CD4-positive, alpha-beta T cell treated with Interleukin-21 for 1 hour (primary cell): ENCODE results near the gene EYS.
"Not testable (repeated sequence)": the region's sequence is repeated elsewhere in the genome, so short reads cannot be mapped to it uniquely, and the experiment has no call there.

Source experiments
- DNase-seq: peaks from one replicate; pipeline ENCODE4 v3.0.0-alpha.2; 2020

EYS gene

GRCh38 chr6:65071480-65071879, 635.5 kb downstream of the EYS start:
- DNase-seq = no peak

DNA sequence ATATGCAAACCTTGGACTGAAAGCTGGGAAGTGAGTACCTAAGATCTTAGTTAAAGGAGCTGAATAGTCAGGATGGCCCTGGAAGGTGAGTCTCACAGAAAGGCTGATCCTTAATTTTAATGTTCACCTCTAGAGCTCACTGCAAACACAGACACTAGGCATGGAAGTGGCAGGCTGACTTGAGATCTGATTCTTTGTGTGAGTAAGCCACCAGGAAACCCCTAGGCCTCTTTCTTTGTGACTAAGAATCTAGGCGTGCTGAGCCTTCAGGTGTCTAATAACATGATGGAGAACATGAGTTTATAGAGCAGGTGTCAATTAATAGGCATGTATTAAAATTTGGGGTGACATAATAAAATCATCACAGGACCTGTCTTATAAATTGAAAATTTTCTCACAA, 642.2 kb downstream of the EYS start:
- no peak for DNase-seq

DNA sequence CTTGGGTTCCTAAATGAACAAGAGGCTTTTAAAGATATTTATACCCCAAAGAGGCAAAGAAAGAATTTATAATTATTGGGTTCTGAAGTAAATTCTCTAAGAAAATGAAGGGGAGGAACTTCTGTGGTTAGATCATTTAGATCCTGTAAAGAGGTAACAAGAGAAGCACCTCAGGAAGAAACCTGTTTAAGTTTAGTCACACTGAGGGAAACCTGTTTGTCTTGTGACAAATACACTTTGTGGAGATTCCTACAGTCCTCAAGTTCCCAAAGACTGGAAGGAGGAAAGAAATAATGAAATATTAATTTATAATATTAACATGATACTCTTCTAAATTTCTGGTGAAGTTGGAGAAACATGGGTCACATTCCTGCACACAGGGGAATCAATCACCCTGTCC, 647.5 kb downstream of the EYS start:
- DNase-seq = no peak

GRCh38 chr6:65055545-65055944, 651.5 kb downstream of the EYS start:
- no peak for DNase-seq

DNA sequence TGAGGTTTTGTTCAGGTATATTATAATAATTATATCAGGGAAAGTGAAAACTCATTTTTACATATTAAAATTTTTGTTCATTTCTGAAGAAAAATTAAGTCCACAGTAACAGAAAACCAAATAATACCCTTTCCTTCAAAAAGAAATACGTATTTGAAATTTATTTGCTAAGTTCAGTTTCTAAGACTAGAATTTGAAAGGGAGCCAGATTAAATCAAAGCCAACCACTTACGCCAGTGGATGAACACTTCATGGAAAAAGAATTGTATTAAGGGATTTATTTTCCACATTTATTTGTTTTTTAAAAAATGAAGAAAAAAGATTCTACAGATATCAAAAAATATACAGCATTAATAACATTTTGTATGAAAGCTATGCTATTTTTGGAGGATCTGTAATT, 654.4 kb downstream of the EYS start:
- no peak for DNase-seq

- DNase-seq = no peak
These were observed 661.2 kb downstream of the EYS start for GRCh38 chr6:65045801-65046200.

DNA sequence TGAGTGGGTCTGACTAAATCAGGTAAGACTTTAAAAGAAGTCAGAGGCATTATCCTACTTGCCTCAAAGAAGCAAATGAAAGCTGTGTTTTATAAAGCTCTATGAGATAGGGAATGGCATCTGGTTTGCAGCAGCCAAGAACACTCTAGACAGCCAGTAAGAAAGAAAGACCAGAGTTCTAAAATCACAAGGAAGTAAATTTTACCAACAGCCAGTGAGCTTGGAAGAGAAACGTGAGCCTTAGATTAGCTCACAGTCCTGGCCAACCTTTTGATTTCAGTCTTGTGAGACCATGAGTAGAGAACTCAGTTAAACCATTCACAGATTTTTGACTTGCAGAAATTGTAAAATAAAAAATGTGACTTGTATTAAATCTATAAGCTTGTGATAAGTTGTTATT, 693.0 kb downstream of the EYS start:
- no peak for DNase-seq

DNA sequence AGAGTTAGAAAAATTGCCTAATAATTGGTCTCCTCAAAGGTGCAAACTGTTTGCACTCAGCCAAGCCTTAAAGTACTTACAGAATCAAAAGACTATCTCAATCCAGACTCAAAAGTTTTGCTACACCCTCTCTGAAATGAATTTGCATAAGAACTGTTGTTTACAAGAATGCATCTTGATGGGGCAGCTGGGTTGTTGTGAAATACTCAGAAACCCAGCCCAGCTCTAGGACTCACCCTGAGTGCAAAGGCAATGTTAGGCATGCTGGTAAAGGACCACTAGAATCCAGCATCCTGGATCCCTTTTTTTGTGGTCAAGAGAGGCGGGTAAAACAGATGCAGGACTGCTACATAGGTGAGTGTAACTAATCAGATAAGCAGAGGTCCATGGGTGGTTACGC, 700.2 kb downstream of the EYS start:
- DNase-seq = no peak

- no peak for DNase-seq
These were observed 702.7 kb downstream of the EYS start for GRCh38 chr6:65004283-65004682.

GRCh38 chr6:65002882-65003281, 704.1 kb downstream of the EYS start:
- not testable (repeated sequence) for DNase-seq

DNA sequence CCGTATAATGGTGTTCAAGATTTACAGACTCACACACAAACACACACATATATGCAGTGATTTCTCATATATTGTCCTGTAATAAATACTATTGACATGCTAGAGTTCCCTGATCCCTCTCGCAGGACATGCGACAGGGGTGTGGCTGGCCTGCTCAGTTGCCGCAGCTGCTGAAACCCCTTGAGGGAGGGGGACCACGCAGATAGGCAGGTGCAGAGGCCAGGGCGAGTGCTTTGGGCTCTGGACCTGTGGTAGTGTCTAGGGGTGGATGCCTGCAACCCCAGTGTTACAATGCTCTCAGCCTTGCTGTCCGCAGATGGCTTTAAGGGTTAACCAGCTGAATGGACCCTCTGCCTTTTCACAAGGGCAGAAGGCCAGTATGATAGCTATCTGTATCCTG, 706.2 kb downstream of the EYS start:
- no peak for DNase-seq

DNA sequence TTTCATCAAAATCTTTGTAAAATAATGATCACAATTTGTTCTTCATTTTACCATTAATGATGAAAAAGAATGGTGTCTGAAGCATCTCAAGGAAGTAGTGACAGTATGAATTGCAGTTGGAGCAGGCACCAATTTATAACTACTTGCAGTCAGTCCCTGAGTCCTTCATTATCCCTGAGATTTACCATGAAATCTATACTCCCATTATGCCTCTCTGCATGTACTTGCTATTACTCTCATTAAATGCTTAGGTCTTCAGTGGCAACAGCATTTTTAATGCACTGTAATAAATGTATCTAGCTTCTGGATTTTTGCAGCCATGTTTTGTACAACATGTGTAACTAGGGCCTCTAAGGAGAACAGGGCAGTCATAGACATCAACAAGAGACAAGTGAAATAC, 708.8 kb downstream of the EYS start:
- no peak for DNase-seq

GRCh38 chr6:64996301-64996700, 710.7 kb downstream of the EYS start:
- no peak for DNase-seq

- no peak for DNase-seq
These were observed 716.2 kb downstream of the EYS start for GRCh38 chr6:64990652-64991304.

- DNase-seq = no peak
These were observed 718.9 kb downstream of the EYS start for GRCh38 chr6:64988148-64988547.

- DNase-seq = no peak
These were observed 720.0 kb downstream of the EYS start for GRCh38 chr6:64987066-64987465.

DNA sequence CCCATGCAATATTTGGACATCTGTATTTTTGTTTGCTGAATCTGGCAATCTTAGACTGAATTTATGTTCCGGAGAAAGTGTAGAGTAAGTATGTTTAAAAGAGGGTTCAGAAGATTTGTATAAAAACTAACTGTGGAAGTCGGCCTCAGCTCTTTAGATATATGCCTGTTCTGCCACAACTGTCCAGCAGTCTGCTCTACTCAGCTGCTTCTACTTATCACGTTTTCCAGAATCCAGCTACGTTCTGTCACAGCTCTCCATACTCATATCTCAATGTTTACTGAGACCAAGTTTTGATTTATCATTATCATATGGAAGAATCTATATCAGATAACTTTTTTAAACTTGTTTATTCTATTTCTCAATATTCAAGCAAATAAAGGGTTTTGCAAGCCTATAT, 721.3 kb downstream of the EYS start:
- DNase-seq = no peak

DNA sequence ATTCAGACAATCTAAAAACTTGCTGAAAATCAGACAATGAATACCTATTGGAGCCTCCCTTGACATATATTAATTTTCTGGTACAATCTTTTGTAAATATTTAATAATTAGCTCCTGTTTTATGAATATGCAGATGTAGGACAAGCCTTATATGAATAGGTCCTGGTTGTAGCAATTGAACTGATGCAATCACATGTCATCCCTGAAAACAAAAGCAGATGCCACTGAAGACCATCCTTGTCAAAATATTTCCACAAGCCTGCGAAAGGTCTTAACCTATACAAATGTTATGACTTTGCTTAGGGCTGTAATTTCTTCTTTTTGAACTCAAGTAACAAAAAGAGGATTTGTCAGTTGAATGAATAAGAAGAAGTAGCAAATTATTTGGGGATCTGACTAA, 722.1 kb downstream of the EYS start:
- DNase-seq = no peak

GRCh38 chr6:64983089-64983488, 723.9 kb downstream of the EYS start:
- DNase-seq = no peak

DNA sequence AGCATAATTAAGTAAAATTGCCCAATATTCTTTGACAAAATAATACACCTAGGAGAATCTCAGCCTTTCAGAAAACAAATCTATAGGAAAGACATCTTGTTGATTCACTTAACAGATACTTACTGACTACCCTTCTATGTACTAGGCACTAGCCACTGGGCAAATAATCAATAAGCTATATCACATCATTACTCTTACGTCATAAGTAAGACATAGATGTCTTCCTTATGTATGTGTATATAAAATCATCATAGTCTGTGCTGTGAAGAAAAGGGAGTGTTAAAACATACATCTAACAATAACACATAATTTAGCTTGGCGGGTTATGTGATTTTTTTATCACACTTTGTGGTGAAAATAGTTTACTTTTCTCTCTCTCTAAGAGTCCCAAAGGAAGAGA, 733.9 kb downstream of the EYS start:
- DNase-seq = no peak

DNA sequence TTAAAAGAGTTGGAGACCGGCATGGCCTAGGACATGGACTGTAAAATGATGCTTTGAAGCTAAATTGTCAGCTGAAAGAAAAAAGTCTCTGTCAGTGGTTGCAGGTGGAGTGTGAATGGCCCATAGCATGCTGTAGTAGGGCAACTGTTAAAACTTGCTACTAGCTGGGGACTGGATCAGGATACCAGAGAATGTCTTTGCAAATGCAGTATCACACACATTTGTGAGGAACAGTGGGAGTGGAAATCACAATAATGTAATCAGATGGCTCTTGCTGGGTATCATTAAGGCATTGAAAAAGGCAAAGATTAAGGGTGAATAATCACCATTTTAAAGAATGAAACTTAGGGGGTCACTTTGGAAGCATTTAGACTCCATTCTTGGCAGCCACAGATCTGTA, 737.9 kb downstream of the EYS start:
- no peak for DNase-seq

DNA sequence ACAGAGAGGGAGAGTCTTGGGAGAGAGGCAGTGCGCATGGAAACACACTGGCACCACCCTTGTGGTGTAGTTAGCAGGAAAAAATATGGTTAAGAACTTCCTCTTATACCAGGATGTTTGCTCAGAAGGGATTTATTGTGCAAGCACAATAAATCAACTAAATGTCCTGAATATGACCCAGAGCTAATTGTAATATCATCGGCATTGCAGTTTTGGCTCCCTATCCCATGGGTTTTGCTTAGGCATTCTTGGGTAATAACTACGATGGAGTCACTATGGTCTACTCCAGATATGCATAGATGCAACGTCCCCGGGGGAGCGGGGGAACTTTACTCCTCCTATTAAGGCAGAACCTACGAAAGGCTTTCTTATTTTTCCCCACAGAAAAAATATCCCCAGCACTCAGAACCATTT, 751.6 kb downstream of the EYS start:
- no peak for DNase-seq

GRCh38 chr6:64949257-64949656, 757.8 kb downstream of the EYS start:
- no peak for DNase-seq

GRCh38 chr6:64948261-64948660, 758.8 kb downstream of the EYS start:
- no peak for DNase-seq

- no peak for DNase-seq
These were observed 761.6 kb downstream of the EYS start for GRCh38 chr6:64945450-64945849.

DNA sequence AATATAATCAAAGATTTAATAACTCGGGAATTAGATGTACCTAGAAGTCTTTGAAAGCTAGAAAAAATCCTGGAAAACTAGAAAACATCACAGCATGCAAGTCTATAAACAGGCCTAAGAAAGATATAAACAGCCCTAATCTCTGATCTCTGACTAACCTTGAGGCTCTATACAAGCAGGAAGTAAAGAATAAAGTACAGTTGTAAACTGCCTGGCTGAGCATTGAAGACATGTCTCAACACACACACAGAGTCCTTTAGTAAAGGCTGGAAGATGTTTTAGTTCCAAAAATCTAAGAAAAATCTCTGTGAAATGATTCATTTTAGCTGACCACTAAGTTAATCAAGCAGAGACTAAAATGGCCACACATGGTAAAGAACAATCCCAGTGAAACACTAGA, 774.5 kb downstream of the EYS start:
- DNase-seq = no peak
